Activated CD4-positive, alpha-beta T cell treated with anti-CD3 and anti-CD28 coated beads, Interleukin-2, amount 50 U/mL, for 4 hours (primary cell): ENCODE results near the gene IFT27.

Experiments
- DNase-seq, 2 experiments: peaks; one replicate each; pipeline ENCODE4 v3.0.0-alpha.2; 2020

Gene IFT27, protein sequence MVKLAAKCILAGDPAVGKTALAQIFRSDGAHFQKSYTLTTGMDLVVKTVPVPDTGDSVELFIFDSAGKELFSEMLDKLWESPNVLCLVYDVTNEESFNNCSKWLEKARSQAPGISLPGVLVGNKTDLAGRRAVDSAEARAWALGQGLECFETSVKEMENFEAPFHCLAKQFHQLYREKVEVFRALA

DNA sequence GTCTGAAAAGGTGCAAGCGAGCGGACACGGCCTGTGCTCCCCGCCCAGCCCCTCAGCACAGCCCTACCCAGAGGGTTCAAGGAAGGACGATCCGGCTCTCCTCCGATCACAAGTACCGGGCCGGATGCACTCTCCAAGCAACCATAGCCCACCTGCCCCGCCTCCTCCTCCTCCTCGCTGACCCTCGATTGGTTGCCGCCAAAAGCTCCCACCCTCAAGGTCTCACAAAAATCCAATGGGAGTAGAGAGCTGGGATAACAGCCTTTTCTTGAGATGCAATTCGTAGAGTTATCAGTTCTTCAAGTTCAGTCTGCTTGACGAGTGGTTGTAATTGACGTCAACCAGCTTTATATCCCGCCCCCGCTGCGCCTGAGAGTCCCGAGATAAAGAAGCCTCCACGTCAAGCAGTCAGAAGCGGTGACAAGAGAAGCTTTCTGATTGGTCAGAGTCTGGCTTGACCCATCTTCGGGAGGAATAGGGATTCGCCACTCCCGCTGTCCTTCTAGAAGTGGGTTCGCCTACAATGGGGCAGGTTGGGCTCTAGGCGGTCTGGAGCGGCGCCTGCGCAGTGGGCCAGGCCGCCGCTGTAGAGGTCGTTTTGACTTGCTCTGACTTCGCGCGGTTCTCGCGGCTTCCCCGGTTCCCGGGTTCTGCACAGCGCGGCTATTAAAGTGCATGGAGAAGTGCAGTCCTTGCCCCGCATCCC, at the start of gene IFT27:
TSS of gene IFT27 (minus strand) at position 156 of the 706 bp plus-strand sequence. CDS start 412 bp downstream, outside the sequence.
- DNase-seq, result peak; percentile 97

DNA sequence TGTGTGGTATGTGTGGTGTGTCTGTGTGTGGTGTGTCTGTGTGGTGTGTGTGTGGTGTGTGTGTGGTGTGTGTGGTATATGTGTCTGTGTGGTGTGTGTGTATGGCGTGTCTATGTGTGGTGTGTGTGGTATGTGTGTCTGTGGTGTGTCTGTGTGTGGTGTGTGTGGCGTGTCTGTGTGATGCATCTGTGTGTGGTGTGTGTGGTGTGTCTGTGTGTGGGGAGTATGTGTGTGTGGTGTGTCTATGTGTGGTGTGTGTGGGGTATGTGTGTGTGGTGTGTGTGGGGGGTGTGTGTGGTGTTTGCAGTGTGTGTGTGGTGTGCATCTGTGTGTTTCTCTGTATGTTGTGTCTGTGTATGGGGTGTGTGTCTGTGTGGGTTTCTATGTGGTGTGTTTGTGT, 48.7 kb upstream of the IFT27 start:
- DNase-seq, result no peak

- DNase-seq, result no peak
Measured at GRCh38 chr22:36823186-36823839, 47.4 kb upstream of the IFT27 start.

DNA sequence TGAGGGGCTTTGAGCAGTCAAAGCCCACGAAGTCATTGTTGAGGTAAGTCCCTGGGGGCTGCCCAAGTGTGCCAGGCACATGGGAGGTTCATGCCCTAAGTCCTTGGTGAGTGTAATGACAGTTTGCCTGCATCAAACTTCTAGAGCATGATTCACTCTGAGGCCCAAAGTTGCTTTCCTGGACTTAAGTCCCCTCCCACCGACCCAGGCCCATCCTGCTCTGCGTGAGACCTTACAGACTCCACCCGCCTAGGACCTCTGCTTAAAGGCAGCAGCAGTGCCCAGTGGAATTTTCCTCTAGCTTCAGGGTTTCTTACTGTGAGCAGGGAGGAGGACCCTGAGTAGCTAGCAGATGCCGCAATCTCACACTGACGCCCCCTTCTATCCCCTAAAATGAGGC, 46.7 kb upstream of the IFT27 start:
- no peak for DNase-seq

DNA sequence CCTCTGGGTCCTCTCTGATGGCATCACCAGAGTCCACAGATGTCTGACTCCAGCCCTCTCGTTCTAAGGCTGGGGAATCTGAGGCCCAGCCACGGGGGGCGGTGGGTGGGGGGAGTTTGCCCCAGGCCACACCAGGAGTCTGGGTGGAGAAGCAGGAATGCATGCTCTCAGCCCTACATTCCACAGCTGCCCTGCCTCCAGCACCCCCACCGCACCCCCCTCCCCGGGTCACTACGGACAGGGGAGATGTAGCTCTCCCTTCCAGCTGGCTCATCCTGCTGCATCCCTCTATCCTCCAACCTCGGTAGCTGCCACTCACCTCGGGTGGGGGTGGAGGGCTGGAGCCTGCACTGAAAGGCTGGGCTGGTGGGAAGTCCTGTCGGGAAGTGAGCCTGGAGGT, 43.2 kb upstream of the IFT27 start:
- DNase-seq, result no peak

DNA sequence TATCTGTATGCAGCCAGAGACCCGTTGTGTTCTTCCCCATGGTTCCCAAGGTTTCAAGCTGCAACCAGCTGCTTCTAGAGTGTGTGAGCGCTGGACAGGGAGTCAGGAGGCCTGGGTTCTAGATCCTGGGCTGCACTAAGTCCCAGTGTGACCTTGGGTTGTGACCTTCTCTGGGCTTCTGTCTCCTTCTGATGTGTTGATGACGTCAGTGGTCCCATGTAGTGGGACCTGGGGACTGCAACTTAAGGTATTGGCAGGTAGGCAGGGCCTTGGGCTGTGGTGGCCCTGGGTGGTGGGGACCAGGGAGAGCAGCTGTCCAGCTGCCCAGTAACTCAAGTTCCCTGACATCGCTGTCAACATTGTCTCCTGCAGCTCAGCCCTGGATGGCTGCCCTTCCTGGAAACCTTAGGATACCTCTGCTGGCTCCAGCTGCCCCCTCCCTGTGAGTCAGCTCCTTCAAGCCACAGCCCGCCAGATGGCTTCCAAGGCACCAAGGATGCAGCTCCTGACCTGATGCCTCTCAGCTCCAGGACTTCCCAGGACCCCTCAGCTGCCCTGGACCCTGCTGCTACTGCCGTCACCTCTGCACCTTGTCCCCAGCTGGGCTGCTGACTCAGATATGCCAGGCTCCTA, 42.2 kb upstream of the IFT27 start:
- no peak for DNase-seq

DNA sequence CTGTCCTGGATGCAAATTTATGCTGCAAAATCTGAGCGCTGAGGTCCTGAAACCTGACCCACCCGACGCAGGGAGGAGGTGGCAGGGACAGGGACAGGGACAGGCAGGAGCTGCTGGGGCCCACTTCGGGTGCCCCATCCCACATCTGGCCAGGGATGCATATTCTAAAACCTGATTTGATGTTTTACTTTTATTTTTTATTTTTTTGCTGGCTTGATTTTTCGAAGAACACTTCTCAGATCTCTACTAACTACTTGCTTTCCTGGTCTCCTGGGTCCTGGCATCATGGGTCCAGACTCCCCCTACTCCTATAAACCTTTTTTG, 41.6 kb upstream of the IFT27 start:
- DNase-seq, result no peak

DNA sequence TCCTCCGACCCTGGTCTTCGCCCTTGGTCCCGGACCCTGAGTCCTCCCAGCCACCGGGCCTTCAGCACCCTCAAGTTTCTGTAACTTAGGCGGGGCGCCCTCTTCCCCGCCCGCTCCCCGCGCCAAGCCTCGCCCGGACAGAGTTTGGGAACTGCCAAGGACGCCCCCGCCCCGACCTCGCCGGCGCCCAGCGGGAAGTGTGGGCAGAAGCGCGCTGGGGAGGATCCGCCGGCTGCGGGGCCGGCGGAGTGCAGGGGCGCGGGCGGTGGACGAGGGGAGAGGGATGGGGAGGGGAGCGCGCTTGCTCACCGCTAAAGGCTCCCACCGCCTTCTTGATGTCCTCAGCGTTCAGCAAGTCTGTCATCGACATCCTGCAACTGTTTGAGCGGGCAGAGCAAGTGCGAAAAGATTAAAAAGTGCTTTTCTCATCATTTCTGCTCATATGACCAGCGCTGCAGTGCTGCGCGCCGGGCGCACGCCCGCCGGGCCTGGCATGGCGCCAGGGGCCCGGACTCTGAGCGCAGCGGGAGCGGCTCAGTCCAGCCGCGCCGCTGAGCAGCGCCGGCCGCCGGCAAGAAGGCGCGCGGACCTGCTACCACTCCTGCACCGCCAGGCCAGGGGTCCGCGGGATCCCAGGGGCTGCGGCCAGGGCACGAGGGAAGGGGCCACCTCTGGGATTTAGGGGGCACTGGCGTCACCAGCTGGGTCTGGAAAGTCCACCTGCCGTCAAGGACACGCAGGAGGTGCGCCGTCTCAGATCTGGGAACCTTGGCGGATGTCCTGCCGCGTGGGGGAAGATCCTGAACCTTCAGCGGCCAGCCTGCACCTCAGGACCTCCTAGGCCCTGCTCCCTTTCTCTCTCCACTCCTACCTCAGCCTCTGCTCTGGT, 41.0 kb upstream of the IFT27 start, which contains the start of gene PVALB:
TSS of gene PVALB (minus strand) at position 400 of the 889 bp plus-strand sequence. CDS start at position 370, 30 bp downstream.
- DNase-seq, result no peak

DNA sequence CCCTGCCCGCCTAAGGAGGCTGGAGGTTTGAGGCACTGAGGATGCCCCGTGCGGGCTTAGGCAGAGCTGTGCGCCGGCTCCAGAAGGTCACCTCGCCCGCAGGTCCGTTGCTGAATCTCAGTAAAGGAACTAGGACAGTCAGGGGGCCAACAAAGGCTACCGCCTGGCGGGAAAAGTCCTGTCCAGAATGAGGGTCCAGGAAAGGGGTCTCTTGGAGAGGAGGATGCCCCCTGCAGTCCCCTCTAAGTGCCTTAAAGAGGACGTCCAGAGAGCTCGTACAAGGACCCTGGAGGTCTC, 40.4 kb upstream of the IFT27 start:
- DNase-seq, result no peak

- no peak for DNase-seq
Measured at GRCh38 chr22:36815558-36816338, 39.8 kb upstream of the IFT27 start.

- no peak for DNase-seq
Measured at GRCh38 chr22:36814801-36815200, 38.9 kb upstream of the IFT27 start.

DNA sequence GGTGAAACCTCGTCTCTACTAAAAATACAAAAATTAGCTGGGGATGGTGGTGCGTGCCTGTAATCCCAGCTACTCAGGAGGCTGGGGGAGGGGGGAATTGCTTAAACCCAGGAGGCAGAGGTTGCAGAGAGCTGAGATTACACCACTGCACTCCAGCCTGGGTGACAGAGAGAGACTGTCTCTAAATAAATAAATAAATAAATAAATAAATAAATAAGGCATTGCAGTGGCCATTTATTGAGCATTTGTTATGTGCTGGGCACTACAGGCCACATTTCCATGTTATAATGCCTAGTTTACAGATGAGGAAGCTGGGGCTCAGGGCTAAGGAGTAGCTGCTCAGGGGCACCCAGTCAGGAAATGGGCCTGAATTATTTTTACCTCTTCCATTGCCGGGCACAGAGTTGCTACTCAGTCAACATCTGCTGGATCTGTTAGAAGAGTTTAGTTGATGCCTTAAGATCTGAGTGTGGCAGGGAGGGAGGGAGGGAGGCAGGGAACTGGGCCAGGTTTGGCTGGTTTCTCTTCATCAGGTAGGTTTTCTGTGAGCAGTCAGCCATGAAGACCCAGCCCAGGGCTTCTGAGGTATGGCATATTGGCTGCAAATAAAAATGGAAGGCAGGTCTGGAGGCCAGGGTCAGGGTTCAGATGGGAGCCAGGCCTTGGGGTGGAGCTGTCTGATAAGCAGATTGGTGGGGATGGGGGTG, 35.3 kb upstream of the IFT27 start:
- no peak for DNase-seq

- no peak for DNase-seq
Measured at GRCh38 chr22:36809351-36809750, 33.4 kb upstream of the IFT27 start.

- DNase-seq, result no peak
Measured at GRCh38 chr22:36808721-36809344, 32.9 kb upstream of the IFT27 start.

- no peak for DNase-seq
Measured at GRCh38 chr22:36807627-36808026, 31.7 kb upstream of the IFT27 start.

DNA sequence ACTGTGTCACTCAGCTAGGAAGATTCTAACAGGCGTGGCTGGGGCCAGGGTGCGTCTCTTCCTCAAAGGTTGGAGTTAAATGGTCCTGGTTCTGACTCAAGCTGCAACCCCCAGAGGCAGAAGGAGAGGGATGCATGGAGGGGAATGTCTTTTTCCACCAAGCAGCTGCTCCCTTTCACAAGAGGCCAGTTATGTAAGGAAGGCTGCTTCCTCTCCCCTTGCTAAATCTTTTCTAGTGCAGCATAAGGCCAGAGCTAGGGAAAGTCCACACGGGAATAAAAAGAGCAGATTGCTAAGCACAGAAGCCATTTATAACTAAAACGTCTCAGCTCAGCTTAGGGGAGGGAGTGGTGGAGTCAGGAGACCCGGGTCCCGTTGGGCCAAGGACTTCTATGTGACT, 30.9 kb upstream of the IFT27 start:
- no peak for DNase-seq

DNA sequence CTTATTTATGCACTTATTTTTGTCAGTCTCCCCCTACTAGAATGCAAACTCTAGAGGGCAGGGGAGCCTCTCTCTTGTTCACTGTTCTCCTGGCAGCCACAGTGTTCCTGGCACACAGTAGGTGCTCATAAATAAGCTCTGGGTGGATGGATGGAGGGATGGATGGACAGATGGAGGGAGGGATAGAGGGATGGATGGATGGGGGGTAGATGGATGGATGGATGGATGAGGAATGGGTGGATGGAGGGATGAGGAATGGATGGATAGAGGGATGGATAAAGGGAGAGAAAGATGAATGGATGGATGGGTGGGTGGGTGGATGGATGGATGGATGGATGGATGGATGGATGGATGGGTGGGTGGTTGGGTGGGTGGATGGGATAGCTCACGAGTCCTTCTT, 27.4 kb upstream of the IFT27 start:
- DNase-seq, result no peak

GRCh38 chr22:36798674-36799066, 22.8 kb upstream of the IFT27 start:
- no peak for DNase-seq

DNA sequence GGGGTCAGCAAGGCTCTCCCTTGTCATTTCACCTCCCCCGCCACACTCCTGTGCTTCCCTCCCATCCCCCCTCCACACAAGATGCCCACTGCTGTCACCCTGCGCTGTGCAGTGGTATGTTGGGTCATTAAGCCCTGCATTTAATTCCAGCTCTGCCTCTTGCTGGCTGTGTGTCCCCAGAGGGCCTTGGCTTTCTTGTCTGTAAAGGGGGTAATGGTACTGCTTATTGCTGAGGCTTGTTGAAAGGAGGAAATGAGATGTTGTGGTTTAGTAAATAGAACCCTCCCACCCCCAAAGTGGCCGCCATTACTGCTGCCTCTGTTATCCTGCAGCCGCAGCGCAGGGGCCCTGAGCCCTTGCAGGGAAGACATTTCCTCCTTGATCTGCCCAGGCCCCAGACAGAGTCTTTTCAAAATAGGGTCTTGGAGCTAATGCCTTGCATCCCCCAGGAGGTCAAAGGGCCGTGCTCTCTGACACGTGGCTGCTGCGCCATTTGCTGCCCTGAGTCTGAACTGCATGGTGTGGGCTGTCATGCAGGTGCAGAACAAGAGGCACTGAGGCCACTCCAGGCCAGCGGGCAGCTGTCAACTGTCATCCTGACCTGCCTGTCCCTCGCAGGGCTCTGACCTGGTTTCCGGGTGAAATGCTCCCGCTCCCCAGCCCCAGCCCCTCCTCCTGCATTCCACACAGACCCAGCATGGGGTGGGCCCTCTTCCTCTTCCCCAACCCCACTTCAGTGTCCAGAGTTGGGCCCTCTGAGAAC, 22.2 kb upstream of the IFT27 start:
- DNase-seq, result no peak

GRCh38 chr22:36797374-36797773, 21.5 kb upstream of the IFT27 start:
- DNase-seq, result no peak
